Fibroblast of lung (primary cell): ENCODE measurements around the gene SLAIN1. TPM values are rescaled to one million over a fixed set of nuclear protein-coding genes. Genes with fewer than 3 reads are reported as not detected.
A peak's percentile ranks its signal among the peaks of the same experiment; 100 is the strongest.

ENCODE experiments used
- DNase-seq, 2 donors: peaks; one replicate each; pipeline versions ENCODE4 v3.0.0 to v3.0.0-alpha.2; 2010; ENCODE audit warnings: low read depth in 2 of 2
- H2AFZ ChIP-seq: 2 replicates; pipeline ENCODE4 v1.5.1; 2012; ENCODE audit warnings: low read length, control low read depth, inconsistent platforms
- H3K27ac ChIP-seq: 2 replicates; pipeline ENCODE4 v1.5.1; 2011; ENCODE audit warnings: low read length, control low read depth; ENCODE audit not compliant: insufficient read depth
- H3K27me3 ChIP-seq: 2 replicates; pipeline ENCODE4 v1.5.1; 2011; ENCODE audit warnings: mild to moderate bottlenecking, low read length; ENCODE audit not compliant: control insufficient read depth, insufficient read depth
- H3K36me3 ChIP-seq: 2 replicates; pipeline ENCODE4 v1.5.1; 2011; ENCODE audit warnings: low read length; ENCODE audit not compliant: control insufficient read depth, insufficient read depth
- H3K4me1 ChIP-seq: 2 replicates; pipeline ENCODE4 v1.5.1; 2011; ENCODE audit warnings: low read length; ENCODE audit not compliant: control insufficient read depth, insufficient read depth; ENCODE audit errors: extremely low read depth
- H3K4me2 ChIP-seq: 2 replicates; pipeline ENCODE4 v1.5.1; 2011; ENCODE audit warnings: low read length, control low read depth; ENCODE audit not compliant: insufficient read depth; ENCODE audit errors: extremely low read depth
- H3K4me3 ChIP-seq, 4 experiments: fragments of 200-600 bp in 1 of 4; sonication (generic) in 1 of 4; replicated peaks in 1 of 4; 2 replicates each; pipeline ENCODE4 v1.5.1; 2011 to 2016; ENCODE audit warnings: low read length in 4 of 4, low read depth in 3 of 4, mild to moderate bottlenecking in 3 of 4, control low read depth in 2 of 4, inconsistent platforms in 1 of 4, mixed read lengths in 1 of 4; ENCODE audit not compliant: insufficient read depth in 1 of 4; ENCODE audit errors: control extremely low read depth in 1 of 4
- H3K79me2 ChIP-seq: 2 replicates; pipeline ENCODE4 v1.5.1; 2012; ENCODE audit warnings: mild to moderate bottlenecking, low read length, inconsistent platforms; ENCODE audit not compliant: control insufficient read depth, insufficient read depth
- H3K9ac ChIP-seq: 2 replicates; pipeline ENCODE4 v1.5.1; 2011; ENCODE audit warnings: mild to moderate bottlenecking, low read length, control low read depth; ENCODE audit not compliant: insufficient read depth
- H3K9me3 ChIP-seq: 2 replicates; pipeline ENCODE4 v1.5.1; 2012; ENCODE audit warnings: low read depth, low read length; ENCODE audit not compliant: control insufficient read depth, insufficient read depth
- H4K20me1 ChIP-seq: 2 replicates; pipeline ENCODE4 v1.5.1; 2011; ENCODE audit warnings: low read length; ENCODE audit not compliant: control insufficient read depth, insufficient read depth; ENCODE audit errors: extremely low read depth
- EZH2 ChIP-seq: IDR thresholded peaks from 2 replicates; pipeline ENCODE4 v1.5.1; 2012; ENCODE audit warnings: low read length, control low read depth, mild to moderate bottlenecking; ENCODE audit errors: missing control alignments
- polyA plus RNA-seq, 2 donors: library from polyadenylated mRNA; depleted of rRNA in 1 of 2; stranded (reverse) in 1 of 2; unstranded in 1 of 2; fragments of >200 nt; gene quantifications; 2 replicates each; pipeline ENCODE4 v1.2.1, GENCODE V29; 2011 to 2012; ENCODE audit warnings: missing spikeins in 1 of 2
- total RNA-seq: library from RNA; depleted of rRNA; stranded (reverse); fragments of >200 nt; gene quantifications from 2 replicates; pipeline ENCODE4 v1.2.1, GENCODE V29; 2014
- TF ChIP-seq, protein P1 (sequence below), 2 donors: IDR thresholded peaks in 1 of 2; conservative IDR thresholded peaks in 1 of 2; 1 replicate in 1 of 2; 2 replicates in 1 of 2; pipeline ENCODE4 v1.5.1; 2011 to 2012; ENCODE audit warnings: low read length in 2 of 2, control low read depth in 1 of 2, inconsistent platforms in 1 of 2, low read depth in 1 of 2, mild to moderate bottlenecking in 1 of 2

The SLAIN1 gene
- total and polyA plus RNA-seq, 2 donors (not counting 1 experiment from before 2014, with no cell fraction given): 0.54 to 2.6 TPM

DNA sequence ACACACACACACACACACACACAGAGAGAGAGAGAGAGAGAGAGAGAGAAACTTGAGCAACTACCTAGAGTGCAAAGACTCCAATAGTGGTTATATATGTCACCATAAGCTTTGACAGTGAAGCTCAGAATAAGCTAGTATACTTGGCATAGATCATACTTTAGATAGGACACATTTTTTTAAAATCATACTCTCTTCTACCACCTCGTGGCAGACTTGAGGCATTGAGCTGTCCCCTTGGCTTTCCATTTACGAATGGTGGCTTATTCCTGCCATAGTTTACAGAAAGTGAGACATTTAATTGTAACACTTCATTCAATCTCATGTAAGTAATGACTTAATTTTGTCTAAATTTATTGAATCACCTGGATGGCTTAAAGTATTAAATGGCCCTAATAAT, 112.9 kb downstream of the SLAIN1 start:
- H3K4me3 ChIP-seq: no peak overlapping the region
- H3K27me3 ChIP-seq: no peaks in the 10 kb centered on the region
- no peaks in the 10 kb centered on the region for H3K9me3 ChIP-seq
- no peaks in the 10 kb centered on the region for H4K20me1 ChIP-seq
- no peaks in the 10 kb centered on the region for H3K4me1 ChIP-seq
- peak; percentile 12 to 51 for DNase-seq
- H2AFZ ChIP-seq: no peak overlapping the region
- H3K27ac ChIP-seq: no peak overlapping the region
- H3K36me3 ChIP-seq: no peaks in the 10 kb centered on the region
- TF ChIP-seq, protein P1, sequence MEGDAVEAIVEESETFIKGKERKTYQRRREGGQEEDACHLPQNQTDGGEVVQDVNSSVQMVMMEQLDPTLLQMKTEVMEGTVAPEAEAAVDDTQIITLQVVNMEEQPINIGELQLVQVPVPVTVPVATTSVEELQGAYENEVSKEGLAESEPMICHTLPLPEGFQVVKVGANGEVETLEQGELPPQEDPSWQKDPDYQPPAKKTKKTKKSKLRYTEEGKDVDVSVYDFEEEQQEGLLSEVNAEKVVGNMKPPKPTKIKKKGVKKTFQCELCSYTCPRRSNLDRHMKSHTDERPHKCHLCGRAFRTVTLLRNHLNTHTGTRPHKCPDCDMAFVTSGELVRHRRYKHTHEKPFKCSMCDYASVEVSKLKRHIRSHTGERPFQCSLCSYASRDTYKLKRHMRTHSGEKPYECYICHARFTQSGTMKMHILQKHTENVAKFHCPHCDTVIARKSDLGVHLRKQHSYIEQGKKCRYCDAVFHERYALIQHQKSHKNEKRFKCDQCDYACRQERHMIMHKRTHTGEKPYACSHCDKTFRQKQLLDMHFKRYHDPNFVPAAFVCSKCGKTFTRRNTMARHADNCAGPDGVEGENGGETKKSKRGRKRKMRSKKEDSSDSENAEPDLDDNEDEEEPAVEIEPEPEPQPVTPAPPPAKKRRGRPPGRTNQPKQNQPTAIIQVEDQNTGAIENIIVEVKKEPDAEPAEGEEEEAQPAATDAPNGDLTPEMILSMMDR (conservative IDR thresholded peaks at IDR 0.05 in 1 of 2, IDR thresholded peaks at IDR 0.05 in 1 of 2; ENCODE audit: low read depth in 1 of 2, low read length in 2 of 2): peak; percentile 29 to 59
- no peak for TF ChIP-seq EZH2
- H3K9ac ChIP-seq: no peak overlapping the region
- H3K4me2 ChIP-seq: no peak overlapping the region
- H3K79me2 ChIP-seq: no peaks in the 10 kb centered on the region

DNA sequence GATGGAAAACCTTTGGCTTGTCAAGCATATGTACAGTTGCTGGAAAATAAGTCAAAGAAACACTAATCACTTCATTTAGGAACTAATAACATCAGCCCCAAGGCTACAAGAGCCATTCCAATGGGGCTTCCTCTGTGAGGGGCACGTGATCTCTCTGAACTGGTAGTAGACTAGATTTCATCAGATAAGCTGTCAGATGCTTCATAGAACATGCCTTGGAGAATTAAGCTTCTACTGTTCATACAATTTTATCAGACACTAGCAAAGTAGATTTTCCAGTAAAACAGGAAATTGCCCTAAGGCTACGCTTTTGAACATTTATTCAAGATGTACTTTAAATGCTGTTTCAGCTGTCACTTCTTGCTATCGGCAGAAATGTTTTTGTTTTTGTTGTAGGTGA, 113.4 kb downstream of the SLAIN1 start:
- no peak overlapping the region for H3K27ac ChIP-seq
- no peaks in the 10 kb centered on the region for H3K27me3 ChIP-seq
- H3K9me3 ChIP-seq: no peaks in the 10 kb centered on the region
- H2AFZ ChIP-seq: no peak overlapping the region
- H3K9ac ChIP-seq: no peak overlapping the region
- TF ChIP-seq EZH2: no peak
- TF ChIP-seq, protein P1 (conservative IDR thresholded peaks at IDR 0.05 in 1 of 2, IDR thresholded peaks at IDR 0.05 in 1 of 2; ENCODE audit: low read depth in 1 of 2, low read length in 2 of 2): no peak
- no peaks in the 10 kb centered on the region for H4K20me1 ChIP-seq
- no peaks in the 10 kb centered on the region for H3K36me3 ChIP-seq
- H3K4me3 ChIP-seq: no peak overlapping the region
- H3K4me2 ChIP-seq: no peak overlapping the region
- no peaks in the 10 kb centered on the region for H3K4me1 ChIP-seq
- H3K79me2 ChIP-seq: no peaks in the 10 kb centered on the region
- DNase-seq: no peak

DNA sequence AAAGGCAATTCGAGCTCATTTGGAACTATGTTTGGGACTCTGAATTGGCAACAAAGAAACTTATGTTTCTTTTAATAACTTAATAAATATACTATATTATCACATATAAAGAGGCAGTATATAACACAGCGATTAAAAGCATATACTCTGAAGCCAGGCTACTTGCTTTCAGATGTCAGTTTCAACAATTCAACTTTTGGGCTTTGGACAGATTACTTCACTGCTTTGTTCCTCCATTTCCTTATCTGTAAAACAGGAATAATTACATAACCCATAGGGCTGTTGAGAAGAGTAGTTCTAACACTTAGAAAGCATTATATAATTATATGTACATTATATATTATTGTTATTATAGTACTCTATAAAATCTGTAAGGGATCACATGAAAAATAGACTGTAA, 113.9 kb downstream of the SLAIN1 start:
- no peaks in the 10 kb centered on the region for H3K79me2 ChIP-seq
- H3K36me3 ChIP-seq: no peaks in the 10 kb centered on the region
- TF ChIP-seq EZH2: no peak
- TF ChIP-seq, protein P1 (conservative IDR thresholded peaks at IDR 0.05 in 1 of 2, IDR thresholded peaks at IDR 0.05 in 1 of 2; ENCODE audit: low read depth in 1 of 2, low read length in 2 of 2): no peak
- H3K27ac ChIP-seq: no peak overlapping the region
- no peaks in the 10 kb centered on the region for H3K9me3 ChIP-seq
- H3K27me3 ChIP-seq: no peaks in the 10 kb centered on the region
- no peaks in the 10 kb centered on the region for H3K4me1 ChIP-seq
- H3K4me3 ChIP-seq: no peak overlapping the region
- H2AFZ ChIP-seq: no peak overlapping the region
- H3K9ac ChIP-seq: no peak overlapping the region
- no peak overlapping the region for H3K4me2 ChIP-seq
- DNase-seq: no peak
- H4K20me1 ChIP-seq: no peaks in the 10 kb centered on the region
